Stimulated activated CD8-positive, alpha-beta memory T cell treated with anti-CD3 and anti-CD28 coated beads, Interleukin-12 subunit alpha, Interleukin-12 subunit beta, amount 100 ng/mL, for 1 hour (primary cell): ENCODE results near the gene RASSF5.
"Not testable (repeated sequence)": the region's sequence is repeated elsewhere in the genome, so short reads cannot be mapped to it uniquely, and the experiment has no call there.

Experiments used
- DNase-seq: peaks from one replicate; pipeline ENCODE4 v3.0.0-alpha.2; 2020; ENCODE audit warnings: low read depth

Gene RASSF5

GRCh38 chr1:206572835-206573234, 65.5 kb downstream of the RASSF5 start:
- DNase-seq = no peak

- DNase-seq = no peak
Observed at GRCh38 chr1:206573319-206573718, 66.0 kb downstream of the RASSF5 start.

DNA sequence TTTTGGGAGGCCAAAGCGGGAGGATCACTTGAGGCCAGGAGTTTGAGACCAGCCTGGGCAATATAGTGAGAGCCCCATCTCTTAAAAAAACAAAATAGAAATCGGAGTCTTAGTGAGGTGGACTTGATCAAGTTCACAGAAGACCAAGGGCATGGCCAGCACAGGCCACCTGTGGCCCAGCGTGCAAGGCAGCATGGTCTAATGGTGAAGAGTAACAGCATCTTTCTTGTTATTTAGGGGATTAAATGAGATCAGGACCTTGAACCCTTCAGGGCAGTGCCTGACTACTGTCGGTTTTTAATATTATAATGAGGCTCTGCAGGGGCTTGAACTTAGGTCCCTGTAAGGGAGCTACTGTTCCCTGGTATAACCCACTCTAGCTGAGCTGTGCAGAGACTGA, 66.4 kb downstream of the RASSF5 start:
- DNase-seq = no peak

DNA sequence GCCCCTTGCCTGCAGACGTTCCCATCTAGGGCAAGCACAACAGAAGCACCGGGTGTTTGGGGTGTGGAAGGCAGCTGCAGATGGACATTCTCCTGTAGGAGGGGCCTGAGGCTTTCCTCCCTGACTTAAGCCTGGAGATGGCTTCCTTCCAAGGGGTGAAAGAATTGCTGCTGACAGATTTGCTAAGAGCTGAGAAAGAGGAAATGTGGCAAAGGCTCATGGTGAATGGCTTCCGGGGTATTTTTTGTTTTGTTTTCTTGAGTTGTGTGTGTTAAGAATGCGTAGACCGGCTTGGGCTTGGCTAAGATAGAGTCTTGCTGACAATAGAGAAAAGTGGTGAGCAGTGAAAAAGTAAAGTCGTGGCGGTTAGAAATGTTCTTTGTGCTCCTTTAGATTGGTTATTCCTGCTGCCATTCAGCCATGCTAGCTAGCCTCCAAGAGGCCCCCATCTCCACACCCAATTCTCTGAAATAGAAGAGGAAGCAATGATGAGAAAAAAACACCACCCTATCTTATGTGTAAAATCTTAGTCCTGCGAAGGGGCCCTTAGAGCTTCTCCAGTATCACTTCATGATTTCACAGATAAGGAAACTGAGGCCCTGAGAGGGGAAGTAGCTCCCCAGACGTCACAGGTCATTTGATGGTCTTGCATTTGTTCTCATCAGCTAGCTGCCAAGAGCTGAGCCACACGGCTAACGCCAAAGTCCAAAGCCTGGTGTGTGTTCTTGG, 68.0 kb downstream of the RASSF5 start:
- DNase-seq = no peak

GRCh38 chr1:206575894-206576737, 68.8 kb downstream of the RASSF5 start:
- DNase-seq = no peak

DNA sequence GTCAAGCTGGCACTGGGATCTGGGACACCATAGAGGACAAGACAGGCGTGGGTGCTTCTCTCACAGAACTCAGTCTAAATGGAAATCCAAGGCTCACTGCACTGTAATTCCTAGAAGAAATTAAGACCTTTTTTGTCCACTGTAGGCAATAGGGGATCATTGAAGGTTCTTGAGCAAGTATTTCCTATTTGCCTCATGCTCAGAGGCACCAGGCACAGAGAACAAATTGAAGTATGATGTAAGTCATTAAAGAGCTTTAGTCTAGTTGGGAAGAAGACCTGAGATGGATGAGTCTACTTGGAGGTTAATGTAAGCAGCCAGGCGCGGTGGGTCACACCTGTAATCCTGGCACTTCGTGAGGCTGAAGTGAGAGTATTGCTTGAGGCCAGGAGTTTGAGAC, 70.3 kb downstream of the RASSF5 start:
- DNase-seq = no peak

GRCh38 chr1:206578068-206578977, 71.0 kb downstream of the RASSF5 start:
- no peak for DNase-seq

- no peak for DNase-seq
Observed at GRCh38 chr1:206578978-206579374, 71.6 kb downstream of the RASSF5 start.

GRCh38 chr1:206579747-206580437, 72.6 kb downstream of the RASSF5 start:
- DNase-seq = peak; percentile 79

DNA sequence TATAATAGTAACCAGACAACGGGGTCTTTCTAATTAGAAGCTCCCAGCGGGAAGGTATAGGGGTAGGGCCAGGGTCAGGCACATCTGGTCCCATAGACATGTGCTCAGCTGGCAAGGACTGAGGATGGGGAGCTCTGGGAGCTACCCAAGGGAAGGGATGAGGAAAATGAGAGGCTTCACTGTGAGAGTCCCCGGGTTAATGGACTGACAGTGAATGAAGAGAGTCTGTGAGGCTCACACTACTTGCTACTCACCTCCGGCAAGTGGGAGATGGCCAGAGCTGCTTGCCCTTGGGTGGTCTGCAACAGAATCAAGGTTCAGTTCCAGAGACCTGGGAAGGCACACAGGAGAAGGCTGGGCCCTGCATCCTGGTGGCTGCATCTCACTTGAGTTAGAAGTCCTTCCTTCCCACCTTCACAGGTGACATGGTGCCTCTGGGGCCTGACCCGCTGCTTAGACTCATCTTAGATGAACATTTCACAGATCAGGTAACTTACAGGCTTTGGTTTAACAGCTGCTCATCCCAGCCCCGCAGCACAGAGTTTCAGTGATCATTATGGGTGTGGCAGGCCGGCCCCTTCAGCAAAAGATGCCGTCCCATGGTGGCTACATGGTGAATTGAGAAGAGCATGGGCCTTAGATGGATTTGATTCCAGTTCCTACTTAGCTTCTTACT, 73.2 kb downstream of the RASSF5 start:
- DNase-seq = no peak

DNA sequence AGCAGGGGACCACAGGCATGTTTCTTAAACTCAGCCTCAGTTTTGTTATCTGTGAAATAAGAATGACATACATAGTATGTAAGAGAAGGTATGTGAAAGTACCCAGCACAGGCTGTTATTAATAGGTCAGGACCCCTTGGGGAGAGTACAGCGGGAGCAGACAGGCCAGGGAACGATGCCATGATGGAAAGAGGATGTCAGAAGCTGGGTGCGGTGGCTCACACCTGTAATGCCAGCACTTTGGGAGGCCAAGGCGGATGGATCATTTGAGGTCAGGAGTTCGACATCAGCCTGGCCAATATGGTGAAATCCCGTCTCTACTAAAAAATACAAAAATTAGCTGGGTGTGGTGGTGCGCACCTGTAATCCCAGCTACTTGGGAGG, 73.8 kb downstream of the RASSF5 start:
- not testable (repeated sequence) for DNase-seq

DNA sequence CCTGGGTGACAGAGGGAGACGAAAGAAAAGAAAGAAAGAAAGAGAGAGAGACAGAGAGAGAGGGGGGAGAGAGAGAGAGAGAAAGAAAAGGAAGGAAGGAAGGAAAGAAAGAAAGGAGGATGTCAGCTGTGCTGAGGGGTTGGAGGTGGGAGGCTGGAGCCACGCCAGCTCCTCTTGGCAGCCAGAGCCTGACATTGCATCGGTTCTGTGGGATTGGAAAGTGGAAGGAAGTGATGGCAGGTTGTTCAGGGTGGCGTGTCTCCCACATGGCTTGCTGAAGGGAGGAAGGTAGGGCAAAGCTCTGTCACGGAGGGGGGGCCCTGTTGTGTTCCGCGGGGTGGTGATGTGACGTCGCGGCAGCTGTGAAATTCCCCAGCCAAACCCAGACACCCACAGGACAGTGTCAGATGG, 74.2 kb downstream of the RASSF5 start:
- peak; percentile 63 for DNase-seq

DNA sequence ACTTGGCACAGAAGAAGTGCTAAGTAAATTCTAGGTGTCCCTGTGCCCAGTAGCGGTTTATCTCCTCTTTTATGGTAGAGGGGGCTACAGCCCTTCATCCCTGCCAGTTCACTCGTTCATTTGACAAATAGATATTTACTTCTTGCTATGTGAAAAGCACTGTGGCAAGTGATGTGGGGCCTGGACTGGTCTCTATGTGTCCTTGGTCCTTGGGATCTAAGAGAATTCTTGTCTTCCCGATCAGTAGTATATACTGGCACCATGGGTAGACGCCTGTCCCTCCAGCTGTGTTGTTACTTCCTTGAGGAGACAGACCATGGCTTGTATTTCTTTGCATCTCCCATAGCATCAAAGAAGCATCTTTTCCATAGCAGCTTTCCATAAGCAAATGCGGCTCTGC, 75.2 kb downstream of the RASSF5 start:
- no peak for DNase-seq

DNA sequence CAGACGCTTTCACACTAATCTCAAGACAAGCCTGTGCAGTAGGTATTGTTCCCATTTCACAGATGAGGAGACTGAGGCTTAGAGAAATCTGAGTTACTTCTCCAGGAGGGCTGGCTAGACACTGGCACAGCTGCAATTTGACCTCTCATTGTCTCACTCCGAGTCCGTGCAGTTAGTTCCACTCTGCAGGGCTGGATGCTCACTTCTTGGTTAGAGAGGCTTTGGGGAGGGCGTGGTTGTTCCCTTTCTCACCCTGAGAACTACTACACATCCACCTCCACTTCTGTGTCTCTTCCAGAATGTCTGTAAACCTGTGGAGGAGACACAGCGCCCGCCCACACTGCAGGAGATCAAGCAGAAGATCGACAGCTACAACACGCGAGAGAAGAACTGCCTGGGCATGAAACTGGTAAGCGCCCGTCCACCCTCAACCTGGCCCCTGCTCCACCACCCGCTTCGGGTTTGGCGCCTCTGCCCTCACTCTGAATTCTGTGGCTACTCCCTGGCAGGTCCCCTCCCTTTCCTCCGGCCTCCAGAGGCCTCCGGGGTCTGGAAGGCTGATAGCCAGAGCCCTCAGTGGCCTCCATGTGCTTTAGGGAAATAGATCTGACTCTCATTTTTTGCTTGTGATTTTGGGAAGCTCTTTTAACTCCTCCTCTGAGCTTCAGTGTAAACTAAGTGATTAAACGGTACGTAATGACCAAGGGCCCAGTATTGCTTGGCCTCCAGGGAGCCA, 75.8 kb downstream of the RASSF5 start:
- no peak for DNase-seq

- DNase-seq = peak; percentile 85
Observed at GRCh38 chr1:206583707-206584648, 76.6 kb downstream of the RASSF5 start.

DNA sequence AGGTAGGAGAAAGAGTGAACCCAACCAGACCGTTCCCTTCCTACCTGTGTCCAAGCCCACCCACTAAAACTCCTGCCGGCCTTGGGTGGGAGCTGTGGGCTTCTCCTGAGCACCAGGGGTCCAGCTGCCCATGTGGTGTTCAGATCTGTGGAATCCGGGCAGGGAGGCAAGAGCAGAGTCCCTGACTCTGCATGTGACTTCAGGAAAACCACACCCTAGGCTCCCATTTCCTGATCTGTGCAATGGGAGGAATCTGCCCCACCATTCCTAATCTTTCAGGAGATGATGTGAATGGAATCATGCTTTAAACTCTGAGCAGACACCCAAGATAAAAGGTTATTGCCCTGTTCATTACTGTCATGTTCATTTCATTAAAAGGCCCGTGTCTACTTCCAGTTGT, 77.4 kb downstream of the RASSF5 start:
- DNase-seq = no peak

DNA sequence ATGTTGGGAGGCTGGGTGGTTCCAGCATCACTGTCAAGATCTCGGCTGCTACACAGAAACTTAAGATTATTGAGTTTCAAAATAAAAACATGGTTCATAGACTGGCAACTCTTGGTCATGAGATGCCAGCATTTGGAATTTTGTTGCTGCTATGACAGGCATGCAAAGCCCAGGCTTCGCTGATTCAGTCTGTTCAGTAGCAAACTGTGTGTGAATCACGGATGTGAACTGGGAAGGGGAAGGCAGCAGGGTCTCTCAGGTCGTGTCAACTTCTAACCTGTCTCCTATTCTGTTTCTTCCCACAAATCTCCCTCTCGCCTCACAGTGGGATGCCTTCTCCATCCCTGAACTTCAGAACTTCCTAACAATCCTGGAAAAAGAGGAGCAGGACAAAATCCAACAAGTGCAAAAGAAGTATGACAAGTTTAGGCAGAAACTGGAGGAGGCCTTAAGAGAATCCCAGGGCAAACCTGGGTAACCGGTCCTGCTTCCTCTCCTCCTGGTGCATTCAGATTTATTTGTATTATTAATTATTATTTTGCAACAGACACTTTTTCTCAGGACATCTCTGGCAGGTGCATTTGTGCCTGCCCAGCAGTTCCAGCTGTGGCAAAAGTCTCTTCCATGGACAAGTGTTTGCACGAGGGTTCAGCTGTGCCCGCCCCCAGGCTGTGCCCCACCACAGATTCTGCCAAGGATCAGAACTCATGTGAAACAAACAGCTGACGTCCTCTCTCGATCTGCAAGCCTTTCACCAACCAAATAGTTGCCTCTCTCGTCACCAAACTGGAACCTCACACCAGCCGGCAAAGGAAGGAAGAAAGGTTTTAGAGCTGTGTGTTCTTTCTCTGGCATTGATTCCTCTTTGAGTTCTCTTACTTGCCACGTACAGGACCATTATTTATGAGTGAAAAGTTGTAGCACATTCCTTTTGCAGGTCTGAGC, 79.4 kb downstream of the RASSF5 start:
- DNase-seq = no peak

DNA sequence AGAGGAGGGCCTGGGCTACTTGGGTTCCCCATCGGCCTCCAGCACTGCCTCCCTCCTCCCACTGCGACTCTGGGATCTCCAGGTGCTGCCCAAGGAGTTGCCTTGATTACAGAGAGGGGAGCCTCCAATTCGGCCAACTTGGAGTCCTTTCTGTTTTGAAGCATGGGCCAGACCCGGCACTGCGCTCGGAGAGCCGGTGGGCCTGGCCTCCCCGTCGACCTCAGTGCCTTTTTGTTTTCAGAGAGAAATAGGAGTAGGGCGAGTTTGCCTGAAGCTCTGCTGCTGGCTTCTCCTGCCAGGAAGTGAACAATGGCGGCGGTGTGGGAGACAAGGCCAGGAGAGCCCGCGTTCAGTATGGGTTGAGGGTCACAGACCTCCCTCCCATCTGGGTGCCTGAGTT, 80.6 kb downstream of the RASSF5 start:
- DNase-seq = no peak
